Cardiac muscle cell (in vitro differentiated cells and primary cell): ENCODE data around the gene XPOT. TPM values are rescaled to one million over a fixed set of nuclear protein-coding genes. Genes with fewer than 3 reads are reported as not detected.

Experiments used
- DNase-seq, 2 donors: peaks; one replicate each; pipeline versions ENCODE4 v3.0.0 to v3.0.0-alpha.2; 2010 to 2017; ENCODE audit warnings: low read depth in 1 of 2, low spot score in 1 of 2
- H3K27ac ChIP-seq: fragments of 200-600 bp; sonication (generic); 2 replicates; pipeline ENCODE4 v1.5.1; 2016
- H3K27me3 ChIP-seq: fragments of 200-600 bp; sonication (generic); 2 replicates; pipeline ENCODE4 v1.6.0; 2016; ENCODE audit warnings: control low read depth
- H3K36me3 ChIP-seq: fragments of 200-600 bp; sonication (generic); 2 replicates; pipeline ENCODE4 v1.5.1; 2016; ENCODE audit warnings: control low read depth
- H3K4me1 ChIP-seq: fragments of 200-600 bp; sonication (generic); 2 replicates; pipeline ENCODE4 v1.8.1; 2017; ENCODE audit warnings: low read depth, mild to moderate bottlenecking, mixed run types
- H3K4me3 ChIP-seq: fragments of 200-600 bp; sonication (generic); 2 replicates; pipeline ENCODE4 v1.5.1; 2016; ENCODE audit warnings: mild to moderate bottlenecking
- H3K9me3 ChIP-seq: fragments of 200-600 bp; sonication (generic); 2 replicates; pipeline ENCODE4 v1.5.1; 2017; ENCODE audit warnings: low read depth, mild to moderate bottlenecking, control low read depth
- polyA plus RNA-seq: library from polyadenylated mRNA; unstranded; fragments of >200 nt; fragmentation: Nextera tagmentation; extraction: Ambion mirVana; gene quantifications from 2 replicates; pipeline ENCODE4 v1.2.1, GENCODE V29; 2016
- total RNA-seq: library from RNA; depleted of rRNA; stranded (reverse); fragments of >200 nt; gene quantifications from 2 replicates; pipeline ENCODE4 v1.2.3, GENCODE V29; 2016
- TF ChIP-seq, protein P1 (sequence below): IDR thresholded peaks from 2 replicates; pipeline ENCODE4 v1.5.1; 2012; ENCODE audit warnings: low read depth, mild to moderate bottlenecking, low read length

Gene XPOT
- total and polyA plus RNA-seq, 2 experiments from 2014 or later = 27.6 to 33.9 TPM

GRCh38 chr12:64476844-64477243, 72.7 kb downstream of the XPOT start:
- TF ChIP-seq, protein P1, sequence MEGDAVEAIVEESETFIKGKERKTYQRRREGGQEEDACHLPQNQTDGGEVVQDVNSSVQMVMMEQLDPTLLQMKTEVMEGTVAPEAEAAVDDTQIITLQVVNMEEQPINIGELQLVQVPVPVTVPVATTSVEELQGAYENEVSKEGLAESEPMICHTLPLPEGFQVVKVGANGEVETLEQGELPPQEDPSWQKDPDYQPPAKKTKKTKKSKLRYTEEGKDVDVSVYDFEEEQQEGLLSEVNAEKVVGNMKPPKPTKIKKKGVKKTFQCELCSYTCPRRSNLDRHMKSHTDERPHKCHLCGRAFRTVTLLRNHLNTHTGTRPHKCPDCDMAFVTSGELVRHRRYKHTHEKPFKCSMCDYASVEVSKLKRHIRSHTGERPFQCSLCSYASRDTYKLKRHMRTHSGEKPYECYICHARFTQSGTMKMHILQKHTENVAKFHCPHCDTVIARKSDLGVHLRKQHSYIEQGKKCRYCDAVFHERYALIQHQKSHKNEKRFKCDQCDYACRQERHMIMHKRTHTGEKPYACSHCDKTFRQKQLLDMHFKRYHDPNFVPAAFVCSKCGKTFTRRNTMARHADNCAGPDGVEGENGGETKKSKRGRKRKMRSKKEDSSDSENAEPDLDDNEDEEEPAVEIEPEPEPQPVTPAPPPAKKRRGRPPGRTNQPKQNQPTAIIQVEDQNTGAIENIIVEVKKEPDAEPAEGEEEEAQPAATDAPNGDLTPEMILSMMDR = no peak
- Histone ChIP-seq H3K27ac (no peak overlapping the region), H3K4me1 (no peaks in the 10 kb centered on the region), H3K36me3 (peaks cover 32% of the 10 kb centered on the region), H3K9me3 (no peaks in the 10 kb centered on the region), H3K4me3 (no peak overlapping the region), H3K27me3 (no peaks in the 10 kb centered on the region)
- DNase-seq = no peak

DNA sequence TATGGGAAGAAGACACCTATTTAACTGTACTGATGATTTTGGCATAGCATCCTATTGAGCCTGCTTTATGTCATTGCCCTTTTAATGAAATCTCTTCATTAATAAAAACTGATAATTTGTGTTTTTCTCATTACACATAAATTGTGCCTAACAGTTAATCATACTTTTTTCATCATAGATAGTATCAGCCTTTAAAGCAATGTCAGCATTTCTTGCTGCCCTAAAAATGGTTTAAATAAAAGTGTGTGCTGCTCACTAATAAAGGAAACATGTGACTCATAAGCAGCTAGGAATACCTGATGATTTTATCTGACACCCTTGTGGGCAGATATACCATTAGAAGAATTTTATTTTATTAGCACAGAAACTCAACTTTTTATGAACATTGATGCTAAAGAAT, 74.5 kb downstream of the XPOT start:
- Histone ChIP-seq H3K4me1 (no peaks in the 10 kb centered on the region), H3K27ac (no peak overlapping the region), H3K27me3 (no peaks in the 10 kb centered on the region), H3K4me3 (no peak overlapping the region), H3K9me3 (no peaks in the 10 kb centered on the region), H3K36me3 (peaks cover 37% of the 10 kb centered on the region)
- TF ChIP-seq, protein P1 = no peak
- no peak for DNase-seq

- peaks cover 34% of the 10 kb centered on the region for H3K36me3 ChIP-seq
Observed at GRCh38 chr12:64480148-64480547, 76.0 kb downstream of the XPOT start.

GRCh38 chr12:64486657-64487056, 82.5 kb downstream of the XPOT start:
- Histone ChIP-seq H3K27me3 (no peaks in the 10 kb centered on the region), H3K27ac (no peak overlapping the region), H3K4me1 (no peaks in the 10 kb centered on the region), H3K4me3 (no peak overlapping the region), H3K9me3 (no peaks in the 10 kb centered on the region), H3K36me3 (peaks cover 47% of the 10 kb centered on the region)
- TF ChIP-seq, protein P1 = no peak
- no peak for DNase-seq

More at GRCh38 chr12:64480148-64480547, 76.0 kb downstream of the XPOT start:
- H3K4me3 ChIP-seq = no peak overlapping the region
- TF ChIP-seq, protein P1 = no peak
- no peaks in the 10 kb centered on the region for H3K9me3 ChIP-seq
- no peak overlapping the region for H3K27ac ChIP-seq
- no peaks in the 10 kb centered on the region for H3K27me3 ChIP-seq
- DNase-seq = peak in 1 of 2 donors; percentile 33
- H3K4me1 ChIP-seq = no peaks in the 10 kb centered on the region

GRCh38 chr12:64491718-64492117, 87.5 kb downstream of the XPOT start:
- Histone ChIP-seq H3K4me3 (no peak overlapping the region), H3K4me1 (no peaks in the 10 kb centered on the region), H3K36me3 (peaks cover 41% of the 10 kb centered on the region), H3K27me3 (no peaks in the 10 kb centered on the region), H3K27ac (no peak overlapping the region), H3K9me3 (no peaks in the 10 kb centered on the region)
- TF ChIP-seq, protein P1 = no peak
- DNase-seq = no peak

DNA sequence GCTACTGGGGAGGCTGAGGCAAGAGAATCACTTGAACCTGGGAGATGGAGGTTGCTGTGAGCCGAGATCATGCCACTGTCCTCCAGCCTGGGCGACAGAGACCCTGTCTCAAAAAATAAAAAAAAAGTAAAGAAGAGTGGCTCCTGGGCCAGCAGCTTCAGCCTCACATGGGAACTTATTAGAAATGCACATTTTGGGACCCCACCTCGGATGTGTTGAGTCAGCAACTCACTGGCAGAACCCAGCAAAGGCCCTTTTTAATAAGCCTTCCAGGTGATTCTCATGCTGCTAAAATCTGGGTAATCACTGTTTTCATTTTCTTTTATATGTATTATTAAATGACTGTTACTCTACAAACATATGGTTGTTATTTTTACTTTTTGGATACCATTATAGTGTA, 89.3 kb downstream of the XPOT start:
- H3K4me3 ChIP-seq = no peak overlapping the region
- peaks cover 54% of the 10 kb centered on the region for H3K36me3 ChIP-seq
- no peak for DNase-seq
- H3K27ac ChIP-seq = no peak overlapping the region
- H3K27me3 ChIP-seq = no peaks in the 10 kb centered on the region
- TF ChIP-seq, protein P1 = no peak
- no peaks in the 10 kb centered on the region for H3K4me1 ChIP-seq
- no peaks in the 10 kb centered on the region for H3K9me3 ChIP-seq
